ENCODE measurements around the gene C19orf25. TPM values are rescaled to one million over a fixed set of nuclear protein-coding genes. Genes with fewer than 3 reads are reported as not detected.
A peak's percentile ranks its signal among the peaks of the same experiment; 100 is the strongest.

The C19orf25 gene
- total and polyA plus RNA-seq, 9 of the 15 experiments (the other 6 are each of a cell fraction or from before 2014, with no cell fraction given) = 0.79 to 96.0 (median 36.1) TPM

GRCh38 chr19:1438035-1438932, 40.7 kb downstream of the C19orf25 start, which contains the start of gene RPS15 (continued):
- TF ChIP-seq, protein P1, sequence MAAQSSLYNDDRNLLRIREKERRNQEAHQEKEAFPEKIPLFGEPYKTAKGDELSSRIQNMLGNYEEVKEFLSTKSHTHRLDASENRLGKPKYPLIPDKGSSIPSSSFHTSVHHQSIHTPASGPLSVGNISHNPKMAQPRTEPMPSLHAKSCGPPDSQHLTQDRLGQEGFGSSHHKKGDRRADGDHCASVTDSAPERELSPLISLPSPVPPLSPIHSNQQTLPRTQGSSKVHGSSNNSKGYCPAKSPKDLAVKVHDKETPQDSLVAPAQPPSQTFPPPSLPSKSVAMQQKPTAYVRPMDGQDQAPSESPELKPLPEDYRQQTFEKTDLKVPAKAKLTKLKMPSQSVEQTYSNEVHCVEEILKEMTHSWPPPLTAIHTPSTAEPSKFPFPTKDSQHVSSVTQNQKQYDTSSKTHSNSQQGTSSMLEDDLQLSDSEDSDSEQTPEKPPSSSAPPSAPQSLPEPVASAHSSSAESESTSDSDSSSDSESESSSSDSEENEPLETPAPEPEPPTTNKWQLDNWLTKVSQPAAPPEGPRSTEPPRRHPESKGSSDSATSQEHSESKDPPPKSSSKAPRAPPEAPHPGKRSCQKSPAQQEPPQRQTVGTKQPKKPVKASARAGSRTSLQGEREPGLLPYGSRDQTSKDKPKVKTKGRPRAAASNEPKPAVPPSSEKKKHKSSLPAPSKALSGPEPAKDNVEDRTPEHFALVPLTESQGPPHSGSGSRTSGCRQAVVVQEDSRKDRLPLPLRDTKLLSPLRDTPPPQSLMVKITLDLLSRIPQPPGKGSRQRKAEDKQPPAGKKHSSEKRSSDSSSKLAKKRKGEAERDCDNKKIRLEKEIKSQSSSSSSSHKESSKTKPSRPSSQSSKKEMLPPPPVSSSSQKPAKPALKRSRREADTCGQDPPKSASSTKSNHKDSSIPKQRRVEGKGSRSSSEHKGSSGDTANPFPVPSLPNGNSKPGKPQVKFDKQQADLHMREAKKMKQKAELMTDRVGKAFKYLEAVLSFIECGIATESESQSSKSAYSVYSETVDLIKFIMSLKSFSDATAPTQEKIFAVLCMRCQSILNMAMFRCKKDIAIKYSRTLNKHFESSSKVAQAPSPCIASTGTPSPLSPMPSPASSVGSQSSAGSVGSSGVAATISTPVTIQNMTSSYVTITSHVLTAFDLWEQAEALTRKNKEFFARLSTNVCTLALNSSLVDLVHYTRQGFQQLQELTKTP (IDR thresholded peaks at IDR 0.05; ENCODE audit: low read depth in 1 of 2, partially characterized antibody in 2 of 2) = peak in 1 of 2 experiments; percentile 87
- TF ChIP-seq HMG20B (CRISPR knock-in tag; IDR thresholded peaks at IDR 0.05) (no peak), BCOR (IDR thresholded peaks at IDR 0.05) (peak; percentile 23), ZNF175 (CRISPR knock-in tag; IDR thresholded peaks at IDR 0.05; ENCODE audit: low read depth) (no peak), E2F6 (IDR thresholded peaks at IDR 0.05; ENCODE audit: borderline replicate concordance in 1 of 2, extremely low read depth in 1 of 2, insufficient read depth in 1 of 2, insufficient read length in 1 of 2, low read depth in 1 of 2, low read length in 1 of 2, poor library complexity in 1 of 2, severe bottlenecking in 1 of 2) (peak; percentile 49 to 74), CXXC5 (CRISPR knock-in tag; IDR thresholded peaks at IDR 0.05) (peak; percentile 98), SMARCC2 (IDR thresholded peaks at IDR 0.05; ENCODE audit: low read depth) (no peak), CHD7 (IDR thresholded peaks at IDR 0.05; ENCODE audit: low read depth, low read length) (no peak)

Measured in K562 (cell line).